Astrocyte (in vitro differentiated cells and primary cell): ENCODE measurements around the gene WASF1. TPM values are rescaled to one million over a fixed set of nuclear protein-coding genes. Genes with fewer than 3 reads are reported as not detected.

Experiments used
- DNase-seq: peaks from one replicate; pipeline ENCODE4 v3.0.0-alpha.2; 2010; ENCODE audit warnings: low read depth
- FAIRE-seq: peaks from 2 replicates; lab custom pipeline; 2011; peaks lifted over from hg19 to GRCh38; lab: Jason Lieb, UNC
- H2AFZ ChIP-seq: 2 replicates; pipeline ENCODE4 v1.6.0; 2012; ENCODE audit warnings: low read depth, low read length, inconsistent platforms
- H3K27ac ChIP-seq: 2 replicates; pipeline ENCODE4 v1.5.1; 2011; ENCODE audit warnings: low read depth, low read length, inconsistent platforms
- H3K27me3 ChIP-seq: 2 replicates; pipeline ENCODE4 v1.6.0; 2011; ENCODE audit warnings: low read length, inconsistent platforms; ENCODE audit not compliant: insufficient read depth
- H3K36me3 ChIP-seq: 2 replicates; pipeline ENCODE4 v1.5.1; 2011; ENCODE audit warnings: low read length, inconsistent platforms; ENCODE audit not compliant: insufficient read depth
- H3K4me1 ChIP-seq: 2 replicates; pipeline ENCODE4 v1.5.1; 2011; ENCODE audit warnings: low read length, inconsistent platforms; ENCODE audit not compliant: insufficient read depth
- H3K4me2 ChIP-seq: 2 replicates; pipeline ENCODE4 v1.6.0; 2012; ENCODE audit warnings: low read length, inconsistent platforms
- H3K4me3 ChIP-seq: 2 replicates; pipeline ENCODE4 v1.5.1; 2011; ENCODE audit warnings: low read depth, mild to moderate bottlenecking, low read length, inconsistent platforms; ENCODE audit not compliant: insufficient read depth
- H3K79me2 ChIP-seq: 2 replicates; pipeline ENCODE4 v1.6.0; 2012; ENCODE audit warnings: mild to moderate bottlenecking, low read length, inconsistent platforms; ENCODE audit not compliant: insufficient read depth
- H3K9ac ChIP-seq: 2 replicates; pipeline ENCODE4 v1.6.0; 2012; ENCODE audit warnings: mild to moderate bottlenecking, low read length, inconsistent platforms
- H3K9me3 ChIP-seq: 2 replicates; pipeline ENCODE4 v1.5.1; 2012; ENCODE audit warnings: low read depth, mild to moderate bottlenecking, low read length, inconsistent platforms; ENCODE audit not compliant: insufficient read depth
- H4K20me1 ChIP-seq: 2 replicates; pipeline ENCODE4 v1.6.0; 2012; ENCODE audit warnings: low read length, inconsistent platforms; ENCODE audit not compliant: insufficient read depth
- H3K27ac Mint-ChIP-seq: one replicate; pipeline ENCODE4 v1.8.0; 2021; ENCODE audit warnings: mild to moderate bottlenecking, mixed read lengths; ENCODE audit not compliant: unreplicated experiment
- H3K27me3 Mint-ChIP-seq: one replicate; pipeline ENCODE4 v1.8.0; 2021; ENCODE audit warnings: low read depth, mixed read lengths; ENCODE audit not compliant: unreplicated experiment
- H3K36me3 Mint-ChIP-seq: one replicate; pipeline ENCODE4 v1.8.0; 2021; ENCODE audit warnings: low read depth, mixed read lengths; ENCODE audit not compliant: unreplicated experiment
- H3K4me1 Mint-ChIP-seq: one replicate; pipeline ENCODE4 v1.8.0; 2021; ENCODE audit warnings: low read depth, mixed read lengths; ENCODE audit not compliant: unreplicated experiment
- H3K4me3 Mint-ChIP-seq: one replicate; pipeline ENCODE4 v1.8.0; 2021; ENCODE audit warnings: mild to moderate bottlenecking, moderate library complexity, mixed read lengths; ENCODE audit not compliant: unreplicated experiment
- H3K9me3 Mint-ChIP-seq: one replicate; pipeline ENCODE4 v1.8.0; 2021; ENCODE audit warnings: mild to moderate bottlenecking, mixed read lengths; ENCODE audit not compliant: unreplicated experiment
- CTCF ChIP-seq: IDR thresholded peaks from 2 replicates; pipeline ENCODE4 v1.5.1; 2011; ENCODE audit warnings: low read depth, mild to moderate bottlenecking, inconsistent platforms, low read length, moderate library complexity; ENCODE audit not compliant: insufficient read depth
- EZH2 ChIP-seq: IDR thresholded peaks from 2 replicates; pipeline ENCODE4 v1.6.1; 2012; ENCODE audit warnings: mild to moderate bottlenecking, low read length, inconsistent platforms; ENCODE audit not compliant: insufficient read depth
- total RNA-seq: library from RNA; stranded (reverse); gene quantifications from 2 replicates; pipeline ENCODE4 v1.2.1, GENCODE V29; 2021

WASF1 gene
- total RNA-seq, 1 donor from 2014 or later: 29.3 TPM

GRCh38 chr6:110103260-110103659, 76.2 kb downstream of the WASF1 start:
- FAIRE-seq (no peak), DNase-seq (no peak)
- Histone ChIP-seq H3K4me3 (no peak overlapping the region), H3K27ac (no peak overlapping the region), H3K36me3 (peaks cover 5% of the 10 kb centered on the region), H2AFZ (no peak overlapping the region), H3K4me2 (no peak overlapping the region), H3K79me2 (no peaks in the 10 kb centered on the region), H4K20me1 (no peaks in the 10 kb centered on the region), H3K27me3 (no peaks in the 10 kb centered on the region), H3K9ac (no peak overlapping the region), H3K4me1 (no peaks in the 10 kb centered on the region), H3K9me3 (no peaks in the 10 kb centered on the region)
- no peak overlapping the region for H3K4me3 Mint-ChIP-seq
- no peaks in the 10 kb centered on the region for H3K9me3 Mint-ChIP-seq
- peaks cover 20% of the 10 kb centered on the region for H3K36me3 Mint-ChIP-seq
- no peak overlapping the region for H3K27ac Mint-ChIP-seq
- peaks cover 5% of the 10 kb centered on the region for H3K4me1 Mint-ChIP-seq
- H3K27me3 Mint-ChIP-seq: no peaks in the 10 kb centered on the region
- TF ChIP-seq CTCF (no peak), EZH2 (no peak)

- H2AFZ ChIP-seq: no peak overlapping the region
- Mint-ChIP-seq H3K4me3 (no peak overlapping the region), H3K36me3 (peaks cover 20% of the 10 kb centered on the region), H3K9me3 (no peaks in the 10 kb centered on the region), H3K4me1 (peaks cover 5% of the 10 kb centered on the region), H3K27me3 (no peaks in the 10 kb centered on the region), H3K27ac (no peak overlapping the region)
- H3K4me2 ChIP-seq: no peak overlapping the region
- no peak overlapping the region for H3K9ac ChIP-seq
- TF ChIP-seq EZH2: no peak
- no peak for TF ChIP-seq CTCF
- FAIRE-seq: no peak
- no peak overlapping the region for H3K4me3 ChIP-seq
- H3K4me1 ChIP-seq: no peaks in the 10 kb centered on the region
- no peak for DNase-seq
- no peak overlapping the region for H3K27ac ChIP-seq
- H4K20me1 ChIP-seq: no peaks in the 10 kb centered on the region
- no peaks in the 10 kb centered on the region for H3K79me2 ChIP-seq
- no peaks in the 10 kb centered on the region for H3K27me3 ChIP-seq
- H3K36me3 ChIP-seq: peaks cover 5% of the 10 kb centered on the region
- no peaks in the 10 kb centered on the region for H3K9me3 ChIP-seq
These were observed 77.1 kb downstream of the WASF1 start for GRCh38 chr6:110102411-110102810.

GRCh38 chr6:110101885-110102284, 77.6 kb downstream of the WASF1 start:
- H3K27ac ChIP-seq: no peak overlapping the region
- H2AFZ ChIP-seq: no peak overlapping the region
- Mint-ChIP-seq H3K27me3 (no peaks in the 10 kb centered on the region), H3K4me3 (no peak overlapping the region), H3K36me3 (peaks cover 20% of the 10 kb centered on the region), H3K27ac (no peak overlapping the region), H3K9me3 (no peaks in the 10 kb centered on the region), H3K4me1 (peaks cover 7% of the 10 kb centered on the region)
- H3K4me3 ChIP-seq: no peak overlapping the region
- no peaks in the 10 kb centered on the region for H3K9me3 ChIP-seq
- TF ChIP-seq CTCF (no peak), EZH2 (no peak)
- H3K36me3 ChIP-seq: peaks cover 5% of the 10 kb centered on the region
- no peaks in the 10 kb centered on the region for H4K20me1 ChIP-seq
- FAIRE-seq (no peak), DNase-seq (no peak)
- H3K4me2 ChIP-seq: no peak overlapping the region
- no peaks in the 10 kb centered on the region for H3K79me2 ChIP-seq
- H3K4me1 ChIP-seq: no peaks in the 10 kb centered on the region
- H3K9ac ChIP-seq: no peak overlapping the region
- no peaks in the 10 kb centered on the region for H3K27me3 ChIP-seq
